HFF-Myc (cell line): ENCODE results near the gene HAT1.

Experiments
- DNase-seq: peaks from one replicate; pipeline ENCODE4 v3.0.0-alpha.2; 2011; ENCODE audit warnings: low read depth; ENCODE audit errors: extremely low read depth
- H3K4me3 ChIP-seq: replicated peaks from 2 replicates; pipeline ENCODE4 v1.5.1; 2011; ENCODE audit warnings: low read depth, mild to moderate bottlenecking, control low read depth, low read length
- CTCF ChIP-seq: IDR thresholded peaks from 2 replicates; pipeline ENCODE4 v1.5.1; 2012; ENCODE audit warnings: mild to moderate bottlenecking, low read depth, low read length, control low read depth; ENCODE audit errors: missing control alignments

Gene HAT1

GRCh38 chr2:171958475-171958874, 36.2 kb downstream of the HAT1 start:
- H3K4me3 ChIP-seq = no peak overlapping the region
- TF ChIP-seq CTCF = no peak
- no peak for DNase-seq

GRCh38 chr2:171959998-171960397, 37.7 kb downstream of the HAT1 start:
- no peak for DNase-seq
- TF ChIP-seq CTCF = no peak
- H3K4me3 ChIP-seq = no peak overlapping the region

GRCh38 chr2:171960570-171960969, 38.3 kb downstream of the HAT1 start:
- no peak overlapping the region for H3K4me3 ChIP-seq
- no peak for DNase-seq
- no peak for TF ChIP-seq CTCF

- TF ChIP-seq CTCF = no peak
- no peak for DNase-seq
- H3K4me3 ChIP-seq = no peak overlapping the region
Measured at GRCh38 chr2:171963198-171963597, 40.9 kb downstream of the HAT1 start.

GRCh38 chr2:171964308-171964707, 42.0 kb downstream of the HAT1 start:
- no peak overlapping the region for H3K4me3 ChIP-seq
- DNase-seq = no peak
- no peak for TF ChIP-seq CTCF

- TF ChIP-seq CTCF = no peak
- no peak overlapping the region for H3K4me3 ChIP-seq
- no peak for DNase-seq
Measured at GRCh38 chr2:171965238-171965637, 43.0 kb downstream of the HAT1 start.

GRCh38 chr2:171965661-171966060, 43.4 kb downstream of the HAT1 start:
- no peak overlapping the region for H3K4me3 ChIP-seq
- DNase-seq = no peak
- no peak for TF ChIP-seq CTCF
